Fibroblast of lung (primary cell): ENCODE measurements around the gene TMEM126B. TPM values are rescaled to one million over a fixed set of nuclear protein-coding genes. Genes with fewer than 3 reads are reported as not detected.

Experiments used
- DNase-seq, 2 donors: peaks; one replicate each; pipeline versions ENCODE4 v3.0.0 to v3.0.0-alpha.2; 2010; ENCODE audit warnings: low read depth in 2 of 2
- H2AFZ ChIP-seq: 2 replicates; pipeline ENCODE4 v1.5.1; 2012; ENCODE audit warnings: low read length, control low read depth, inconsistent platforms
- H3K27ac ChIP-seq: 2 replicates; pipeline ENCODE4 v1.5.1; 2011; ENCODE audit warnings: low read length, control low read depth; ENCODE audit not compliant: insufficient read depth
- H3K27me3 ChIP-seq: 2 replicates; pipeline ENCODE4 v1.5.1; 2011; ENCODE audit warnings: mild to moderate bottlenecking, low read length; ENCODE audit not compliant: control insufficient read depth, insufficient read depth
- H3K36me3 ChIP-seq: 2 replicates; pipeline ENCODE4 v1.5.1; 2011; ENCODE audit warnings: low read length; ENCODE audit not compliant: control insufficient read depth, insufficient read depth
- H3K4me1 ChIP-seq: 2 replicates; pipeline ENCODE4 v1.5.1; 2011; ENCODE audit warnings: low read length; ENCODE audit not compliant: control insufficient read depth, insufficient read depth; ENCODE audit errors: extremely low read depth
- H3K4me2 ChIP-seq: 2 replicates; pipeline ENCODE4 v1.5.1; 2011; ENCODE audit warnings: low read length, control low read depth; ENCODE audit not compliant: insufficient read depth; ENCODE audit errors: extremely low read depth
- H3K4me3 ChIP-seq, 4 experiments: fragments of 200-600 bp in 1 of 4; sonication (generic) in 1 of 4; replicated peaks in 1 of 4; 2 replicates each; pipeline ENCODE4 v1.5.1; 2011 to 2016; ENCODE audit warnings: low read length in 4 of 4, low read depth in 3 of 4, mild to moderate bottlenecking in 3 of 4, control low read depth in 2 of 4, inconsistent platforms in 1 of 4, mixed read lengths in 1 of 4; ENCODE audit not compliant: insufficient read depth in 1 of 4; ENCODE audit errors: control extremely low read depth in 1 of 4
- H3K79me2 ChIP-seq: 2 replicates; pipeline ENCODE4 v1.5.1; 2012; ENCODE audit warnings: mild to moderate bottlenecking, low read length, inconsistent platforms; ENCODE audit not compliant: control insufficient read depth, insufficient read depth
- H3K9ac ChIP-seq: 2 replicates; pipeline ENCODE4 v1.5.1; 2011; ENCODE audit warnings: mild to moderate bottlenecking, low read length, control low read depth; ENCODE audit not compliant: insufficient read depth
- H3K9me3 ChIP-seq: 2 replicates; pipeline ENCODE4 v1.5.1; 2012; ENCODE audit warnings: low read depth, low read length; ENCODE audit not compliant: control insufficient read depth, insufficient read depth
- H4K20me1 ChIP-seq: 2 replicates; pipeline ENCODE4 v1.5.1; 2011; ENCODE audit warnings: low read length; ENCODE audit not compliant: control insufficient read depth, insufficient read depth; ENCODE audit errors: extremely low read depth
- CTCF ChIP-seq, 2 donors: IDR thresholded peaks in 1 of 2; conservative IDR thresholded peaks in 1 of 2; 1 replicate in 1 of 2; 2 replicates in 1 of 2; pipeline ENCODE4 v1.5.1; 2011 to 2012; ENCODE audit warnings: low read length in 2 of 2, control low read depth in 1 of 2, inconsistent platforms in 1 of 2, low read depth in 1 of 2, mild to moderate bottlenecking in 1 of 2
- EZH2 ChIP-seq: IDR thresholded peaks from 2 replicates; pipeline ENCODE4 v1.5.1; 2012; ENCODE audit warnings: low read length, control low read depth, mild to moderate bottlenecking; ENCODE audit errors: missing control alignments
- polyA plus RNA-seq, 2 donors: library from polyadenylated mRNA; depleted of rRNA in 1 of 2; stranded (reverse) in 1 of 2; unstranded in 1 of 2; fragments of >200 nt; gene quantifications; 2 replicates each; pipeline ENCODE4 v1.2.1, GENCODE V29; 2011 to 2012; ENCODE audit warnings: missing spikeins in 1 of 2
- total RNA-seq: library from RNA; depleted of rRNA; stranded (reverse); fragments of >200 nt; gene quantifications from 2 replicates; pipeline ENCODE4 v1.2.1, GENCODE V29; 2014

TMEM126B gene
- total and polyA plus RNA-seq, 2 donors (not counting 1 experiment from before 2014, with no cell fraction given) = 70.5 to 84.5 TPM

GRCh38 chr11:85626496-85626895 lies 1.9 kb upstream of the TMEM126B start:
- H3K4me2 ChIP-seq = peak overlapping the region; percentile 88
- H3K79me2 ChIP-seq = peaks cover 28% of the 10 kb centered on the region
- no peaks in the 10 kb centered on the region for H3K27me3 ChIP-seq
- TF ChIP-seq EZH2 (no peak), CTCF (conservative IDR thresholded peaks at IDR 0.05 in 1 of 2, IDR thresholded peaks at IDR 0.05 in 1 of 2; ENCODE audit: low read depth in 1 of 2, low read length in 2 of 2) (no peak)
- H3K9me3 ChIP-seq = no peaks in the 10 kb centered on the region
- peak overlapping the region; percentile 24 to 87 (median 67) for H3K4me3 ChIP-seq
- no peaks in the 10 kb centered on the region for H3K4me1 ChIP-seq
- no peak for DNase-seq
- peak overlapping the region; percentile 40 for H2AFZ ChIP-seq
- no peak overlapping the region for H3K27ac ChIP-seq
- H4K20me1 ChIP-seq = no peaks in the 10 kb centered on the region
- H3K36me3 ChIP-seq = no peaks in the 10 kb centered on the region
- H3K9ac ChIP-seq = no peak overlapping the region

GRCh38 chr11:85627332-85627997 lies 928 bp upstream of the TMEM126B start, which contains the start of gene DLG2:
DLG2 (minus strand) TSS chr11:85627344.
- DNase-seq = peak; percentile 41 to 52
- Histone ChIP-seq H4K20me1 (no peaks in the 10 kb centered on the region), H3K9me3 (no peaks in the 10 kb centered on the region), H2AFZ (peak within 1 kb of the TSS; percentile 78), H3K4me3 (peak within 1 kb of the TSS; percentile 51 to 87 (median 73)), H3K27ac (peak within 1 kb of the TSS; percentile 81), H3K9ac (peak within 1 kb of the TSS; percentile 59), H3K4me2 (peak within 1 kb of the TSS; percentile 88), H3K79me2 (peaks cover 28% of the 10 kb centered on the region), H3K27me3 (no peaks in the 10 kb centered on the region), H3K4me1 (no peaks in the 10 kb centered on the region), H3K36me3 (no peaks in the 10 kb centered on the region)
- no peak for TF ChIP-seq CTCF (conservative IDR thresholded peaks at IDR 0.05 in 1 of 2, IDR thresholded peaks at IDR 0.05 in 1 of 2; ENCODE audit: low read depth in 1 of 2, low read length in 2 of 2)
- TF ChIP-seq EZH2 = no peak

GRCh38 chr11:85628771-85629341 lies 463 bp downstream of the TMEM126B start:
- Histone ChIP-seq H3K79me2 (peaks cover 28% of the 10 kb centered on the region), H3K4me3 (peak overlapping the region; percentile 51 to 88 (median 72)), H3K36me3 (no peaks in the 10 kb centered on the region), H3K9ac (peak overlapping the region; percentile 57), H3K27ac (peak overlapping the region; percentile 75), H3K9me3 (no peaks in the 10 kb centered on the region), H3K4me1 (no peaks in the 10 kb centered on the region), H3K27me3 (no peaks in the 10 kb centered on the region), H3K4me2 (peak overlapping the region; percentile 80), H4K20me1 (no peaks in the 10 kb centered on the region), H2AFZ (peak overlapping the region; percentile 72)
- TF ChIP-seq CTCF (conservative IDR thresholded peaks at IDR 0.05 in 1 of 2, IDR thresholded peaks at IDR 0.05 in 1 of 2; ENCODE audit: low read depth in 1 of 2, low read length in 2 of 2) (no peak), EZH2 (no peak)
- peak in 1 of 2 donors; percentile 10 for DNase-seq
